H1 (cell line): ENCODE measurements around the gene LCN10. TPM values are rescaled to one million over a fixed set of nuclear protein-coding genes. Genes with fewer than 3 reads are reported as not detected.

Source experiments
- CTCF ChIA-PET: fragments of 300-600 bp; sonication (Branson Sonifier 250); formaldehyde crosslinking; loops from one replicate; lab custom pipeline; 2021; ENCODE audit not compliant: partially characterized antibody; lab: Charles Lee
- POLR2A ChIA-PET: fragments of 300-600 bp; sonication (Branson Sonifier 250); formaldehyde crosslinking; loops from one replicate; lab custom pipeline; 2021; ENCODE audit warnings: inconsistent platforms; ENCODE audit not compliant: partially characterized antibody; lab: Charles Lee
- DNase-seq, 2 experiments: peaks; one replicate each; pipeline versions ENCODE4 v3.0.0 to v3.0.0-alpha.2; 2010 to 2022; ENCODE audit warnings: low spot score in 2 of 2, low read depth in 1 of 2, mixed read lengths in 1 of 2
- FAIRE-seq: peaks from 2 replicates; lab custom pipeline; 2011; peaks lifted over from hg19 to GRCh38; lab: Jason Lieb, UNC
- H2AFZ ChIP-seq: 2 replicates; pipeline ENCODE4 v1.8.1; 2012; ENCODE audit warnings: low read length, inconsistent platforms
- H2AK5ac ChIP-seq: 2 replicates; pipeline ENCODE4 v1.6.1; 2013; ENCODE audit warnings: low read depth, low read length
- H2BK120ac ChIP-seq: replicated peaks from 2 replicates; pipeline ENCODE3; 2013; ENCODE audit warnings: low read depth, low read length, inconsistent platforms
- H2BK12ac ChIP-seq: 2 replicates; pipeline ENCODE4 v1.6.1; 2013; ENCODE audit warnings: low read depth, low read length
- H2BK15ac ChIP-seq: 2 replicates; pipeline ENCODE4 v1.6.1; 2013; ENCODE audit warnings: low read length
- H2BK20ac ChIP-seq: 2 replicates; pipeline ENCODE4 v1.6.1; 2013; ENCODE audit warnings: low read length
- H2BK5ac ChIP-seq: 2 replicates; pipeline ENCODE4 v1.6.1; 2013; ENCODE audit warnings: low read depth, low read length
- H3K14ac ChIP-seq: 2 replicates; pipeline ENCODE4 v1.6.1; 2013; ENCODE audit warnings: inconsistent platforms; ENCODE audit not compliant: insufficient read length
- H3K18ac ChIP-seq: 2 replicates; pipeline ENCODE4 v1.6.1; 2013; ENCODE audit warnings: low read length; ENCODE audit errors: extremely low read depth
- H3K23ac ChIP-seq: 2 replicates; pipeline ENCODE4 v1.6.1; 2013; ENCODE audit warnings: inconsistent platforms; ENCODE audit not compliant: insufficient read length
- H3K23me2 ChIP-seq: 2 replicates; pipeline ENCODE4 v1.6.1; 2013; ENCODE audit warnings: low read depth, low read length
- H3K27ac ChIP-seq: 2 replicates; pipeline ENCODE4 v1.6.1; 2011; ENCODE audit warnings: low read depth, low read length, inconsistent platforms
- H3K27me3 ChIP-seq, 4 experiments: replicated peaks in 1 of 4; 1 replicate in 1 of 4; 2 replicates in 3 of 4; pipeline versions ENCODE4 v1.6.1 to v1.8.1; 2011 to 2013; ENCODE audit warnings: low read length in 3 of 4, mild to moderate bottlenecking in 3 of 4, inconsistent platforms in 2 of 4, mixed read lengths in 2 of 4, moderate library complexity in 1 of 4; ENCODE audit not compliant: control insufficient read depth in 3 of 4, insufficient read depth in 3 of 4; ENCODE audit errors: extremely low read depth in 1 of 4
- H3K36me3 ChIP-seq, 4 experiments: 2 replicates each; pipeline versions ENCODE4 v1.6.1 to v1.8.1; 2011 to 2013; ENCODE audit warnings: mild to moderate bottlenecking in 4 of 4, low read length in 3 of 4, moderate library complexity in 2 of 4, control low read depth in 1 of 4, inconsistent platforms in 1 of 4; ENCODE audit not compliant: insufficient read depth in 4 of 4, control insufficient read depth in 2 of 4
- H3K4ac ChIP-seq: replicated peaks from 2 replicates; pipeline ENCODE3; 2013; ENCODE audit warnings: low read length, low read depth, mixed read lengths, inconsistent platforms; ENCODE audit not compliant: insufficient read length
- H3K4me1 ChIP-seq, 4 experiments: replicated peaks in 1 of 4; 1 replicate in 1 of 4; 2 replicates in 3 of 4; pipeline versions ENCODE4 v1.6.1 to v1.8.1; 2011 to 2013; ENCODE audit warnings: low read length in 3 of 4, inconsistent platforms in 2 of 4, mixed read lengths in 1 of 4; ENCODE audit not compliant: insufficient read depth in 4 of 4, control insufficient read depth in 3 of 4
- H3K4me2 ChIP-seq, 2 experiments: 2 replicates each; pipeline versions ENCODE4 v1.6.1 to v1.8.1; 2011 to 2013; ENCODE audit warnings: low read depth in 2 of 2, low read length in 2 of 2, control low read depth in 1 of 2, inconsistent platforms in 1 of 2, mild to moderate bottlenecking in 1 of 2; ENCODE audit not compliant: insufficient read depth in 1 of 2
- H3K4me3 ChIP-seq, 4 experiments: fragments of 200-600, 300-600 bp in 1 of 4; sonication (generic), shearing (Covaris generic), sonication (Bioruptor Twin) in 1 of 4; 2 replicates each; pipeline versions ENCODE4 v1.5.1 to v1.8.1; 2011 to 2016; ENCODE audit warnings: low read length in 4 of 4, low read depth in 3 of 4, control low read depth in 2 of 4, inconsistent platforms in 2 of 4, mild to moderate bottlenecking in 2 of 4, mixed read lengths in 1 of 4, moderate library complexity in 1 of 4; ENCODE audit not compliant: insufficient read depth in 2 of 4; ENCODE audit errors: extremely low read depth in 1 of 4
- H3K56ac ChIP-seq: replicated peaks from 2 replicates; pipeline ENCODE3; 2013; ENCODE audit warnings: low read depth, mild to moderate bottlenecking, mixed read lengths, low read length, inconsistent platforms; ENCODE audit not compliant: insufficient read length
- H3K79me1 ChIP-seq: 2 replicates; pipeline ENCODE4 v1.6.1; 2013; ENCODE audit warnings: low read depth, low read length, control low read depth
- H3K79me2 ChIP-seq, 2 experiments: 2 replicates each; pipeline versions ENCODE4 v1.6.1 to v1.8.1; 2012 to 2013; ENCODE audit warnings: low read length in 2 of 2, mild to moderate bottlenecking in 2 of 2, inconsistent platforms in 1 of 2; ENCODE audit not compliant: insufficient read depth in 2 of 2, control insufficient read depth in 1 of 2
- H3K9ac ChIP-seq, 4 experiments: replicated peaks in 1 of 4; 1 replicate in 1 of 4; 2 replicates in 3 of 4; pipeline versions ENCODE4 v1.6.1 to v1.8.1; 2011 to 2013; ENCODE audit warnings: low read depth in 3 of 4, low read length in 3 of 4, control low read depth in 2 of 4, mild to moderate bottlenecking in 2 of 4, moderate library complexity in 2 of 4, inconsistent platforms in 1 of 4; ENCODE audit errors: extremely low read depth in 1 of 4
- H3K9me3 ChIP-seq, 2 experiments: 2 replicates each; pipeline versions ENCODE4 v1.6.1 to v1.8.1; 2012 to 2013; ENCODE audit warnings: mild to moderate bottlenecking in 2 of 2, moderate library complexity in 2 of 2, control low read depth in 1 of 2, inconsistent platforms in 1 of 2, low read depth in 1 of 2, low read length in 1 of 2, mixed read lengths in 1 of 2; ENCODE audit not compliant: insufficient read depth in 2 of 2
- H4K20me1 ChIP-seq, 2 experiments: replicated peaks in 1 of 2; 2 replicates each; pipeline versions ENCODE3 to v1.8.1; 2011 to 2013; ENCODE audit warnings: inconsistent platforms in 2 of 2, low read length in 2 of 2, mild to moderate bottlenecking in 1 of 2; ENCODE audit not compliant: insufficient read depth in 2 of 2, control insufficient read depth in 1 of 2
- H4K5ac ChIP-seq: 2 replicates; pipeline ENCODE4 v1.6.1; 2013; ENCODE audit warnings: low read length, low read depth, mixed read lengths, inconsistent platforms; ENCODE audit not compliant: insufficient read length
- H4K8ac ChIP-seq: 2 replicates; pipeline ENCODE4 v1.8.0; 2013; ENCODE audit warnings: mild to moderate bottlenecking, moderate library complexity, low read length, inconsistent platforms; ENCODE audit not compliant: insufficient read depth; ENCODE audit errors: extremely low read depth
- H4K91ac ChIP-seq: replicated peaks from 2 replicates; pipeline ENCODE3; 2013; ENCODE audit warnings: low read length, mixed read lengths, inconsistent platforms; ENCODE audit not compliant: insufficient read length
- CHD1 ChIP-seq: IDR thresholded peaks from 2 replicates; pipeline ENCODE4 v1.6.1; 2012; ENCODE audit warnings: low read depth, low read length, improper control_type of control experiment
- POLR2A ChIP-seq, 2 experiments: IDR thresholded peaks; 1 replicate in 1 of 2; 2 replicates in 1 of 2; pipeline ENCODE4 v1.6.1; 2011; ENCODE audit warnings: low read depth in 2 of 2, low read length in 2 of 2, mild to moderate bottlenecking in 2 of 2; ENCODE audit errors: control extremely low read depth in 1 of 2
- WGBS, 2 experiments: shearing (Covaris generic) in 1 of 2; methylation state at CpG; one replicate each; pipeline versions ENCODE4 v1.1.6 to v1.1.7; 2013 to 2015; ENCODE audit warnings: low lambda C conversion rate in 2 of 2, mixed read lengths in 2 of 2, inconsistent platforms in 1 of 2, low coverage in 1 of 2, missing lambda C conversion rate in 1 of 2; ENCODE audit not compliant: insufficient replicate concordance in 2 of 2, insufficient coverage in 1 of 2, insufficient read length in 1 of 2; ENCODE audit errors: extremely low coverage in 1 of 2, missing lambda C conversion rate in 1 of 2; 5-methylcytosine and 5-hydroxymethylcytosine counted together
- polyA plus RNA-seq, 7 experiments: library from polyadenylated mRNA; depleted of rRNA in 3 of 7; stranded (reverse) in 5 of 7; unstranded in 2 of 7; fragments of >200 nt in 5 of 7; fragments of 200-250 nt in 2 of 7; gene quantifications; 1 replicate in 5 of 7; 2 replicates in 1 of 7; 4 replicates in 1 of 7; pipeline versions ENCODE4 v1.2.1 to v1.2.3, GENCODE V29; 2011 to 2013; ENCODE audit warnings: missing spikeins in 2 of 7, mixed read lengths in 2 of 7
- total RNA-seq: library from RNA; stranded (reverse); fragmentation: NEBNext Ultra II Directional; extraction: Animal tissue kit (Norgen Biotek cat#: 25700); gene quantifications from 2 replicates; pipeline ENCODE4 v1.2.1, GENCODE V29; 2021

LCN10 gene
- total and polyA plus RNA-seq, 2 of the 8 experiments (the other 6 are each of a cell fraction or from before 2014, with no cell fraction given): 2.6 to 2.8 TPM

- peaks cover 0 to 9% (median 3%) of the 10 kb centered on the region in 4 experiments; a peak in 4 of 7 replicates for H3K4me1 ChIP-seq
- no peak overlapping the region for H2BK120ac ChIP-seq
- no peaks in the 10 kb centered on the region for H3K27me3 ChIP-seq
- no peaks in the 10 kb centered on the region; the same call in 1 of the 2 replicates for H3K23me2 ChIP-seq
- no peak for DNase-seq
- no peak overlapping the region for H3K18ac ChIP-seq
- no peak overlapping the region for H3K14ac ChIP-seq
- no peak overlapping the region for H3K4me2 ChIP-seq
- H3K36me3 ChIP-seq: peaks cover 2 to 17% (median 8%) of the 10 kb centered on the region in 4 experiments; a peak in 5 of 8 replicates
- CTCF ChIA-PET: interaction anchor here (0.8 to 9.2 kb wide), 7 partner anchors 10 to 407 kb away, joined by 3 to 62 read pairs (median 3); partner anchors contain the start of gene LCN8
- POLR2A ChIA-PET: interaction anchor here (0.6 to 11.2 kb wide), 5 partner anchors 13 to 395 kb away, joined by 3 to 223 read pairs (median 3); partner anchors contain the start of gene LCN10
- no peak overlapping the region for H2AK5ac ChIP-seq
- H2BK15ac ChIP-seq: no peak overlapping the region
- no peak overlapping the region for H3K23ac ChIP-seq
- no peak overlapping the region for H2AFZ ChIP-seq
- H3K9me3 ChIP-seq: no peaks in the 10 kb centered on the region
- FAIRE-seq: no peak
- H2BK5ac ChIP-seq: no peak overlapping the region
- no peak overlapping the region for H3K56ac ChIP-seq
- H3K9ac ChIP-seq: no peak overlapping the region
- 91% methylated on average over 13 of the region's 20 CpGs; no CpG with 5 or more reads in 1 of the 2 experiments for WGBS, 2 experiments
- TF ChIP-seq CHD1: no peak
- TF ChIP-seq POLR2A (IDR thresholded peaks at IDR 0.05; ENCODE audit: control extremely low read depth in 1 of 2, low read depth in 2 of 2, low read length in 2 of 2): peak in 1 of 2 experiments; percentile 15; a peak in 1 of 3 replicates
- H4K91ac ChIP-seq: no peak overlapping the region
- peak overlapping the region; percentile 38 for H3K4ac ChIP-seq
- H3K27ac ChIP-seq: no peak overlapping the region
- H4K20me1 ChIP-seq: peaks cover 20 to 34% of the 10 kb centered on the region in 2 experiments
- peaks cover 0 to 7% of the 10 kb centered on the region in 2 experiments; a peak in 1 of 4 replicates for H3K79me2 ChIP-seq
- H2BK12ac ChIP-seq: no peak overlapping the region
- no peak overlapping the region for H2BK20ac ChIP-seq
- peaks cover 18% of the 10 kb centered on the region for H3K79me1 ChIP-seq
- no peak overlapping the region for H3K4me3 ChIP-seq
- H4K8ac ChIP-seq: no peak overlapping the region; the same call in 1 of the 2 replicates
- H4K5ac ChIP-seq: no peak overlapping the region
These were observed 24.2 kb downstream of the LCN10 start for GRCh38 chr9:136718345-136719194.
